Measurements from ENCODE around the gene YES1.
"Not testable (repeated sequence)": the region's sequence is repeated elsewhere in the genome, so short reads cannot be mapped to it uniquely, and the experiment has no call there.

YES1 gene

GRCh38 chr18:814300-815084 lies 2.5 kb upstream of the YES1 start:
- no peak for DNase-seq (ENCODE audit: low read depth in 2 of 2)
- no peak for TF ChIP-seq CTCF (IDR thresholded peaks at IDR 0.05; ENCODE audit: low read depth, low read length)
- H3K4me3 ChIP-seq (replicated peaks in 1 of 2; ENCODE audit: low read depth in 2 of 2, low read length in 2 of 2), result no peak overlapping the region

- peak overlapping the region; percentile 95 to 97 for H3K4me3 ChIP-seq (replicated peaks in 1 of 2; ENCODE audit: low read depth in 2 of 2, low read length in 2 of 2)
Measured at GRCh38 chr18:813172-814071, 1.4 kb upstream of the YES1 start.

GRCh38 chr18:812376-813171 lies 532 bp upstream of the YES1 start:
- peak; percentile 94 for DNase-seq (ENCODE audit: low read depth in 2 of 2)
- peak overlapping the region; percentile 95 to 97 for H3K4me3 ChIP-seq (replicated peaks in 1 of 2; ENCODE audit: low read depth in 2 of 2, low read length in 2 of 2)
- no peak for TF ChIP-seq CTCF (IDR thresholded peaks at IDR 0.05; ENCODE audit: low read depth, low read length)

More at GRCh38 chr18:813172-814071, 1.4 kb upstream of the YES1 start:
- peak in 1 of 2 donors; percentile 33 for DNase-seq (ENCODE audit: low read depth in 2 of 2)
- TF ChIP-seq CTCF (IDR thresholded peaks at IDR 0.05; ENCODE audit: low read depth, low read length), result no peak

- peak; percentile 27 to 30 for DNase-seq (ENCODE audit: low read depth in 2 of 2)
- H3K4me3 ChIP-seq (replicated peaks in 1 of 2; ENCODE audit: low read depth in 2 of 2, low read length in 2 of 2), result peak overlapping the region; percentile 95 to 97
- no peak for TF ChIP-seq CTCF (IDR thresholded peaks at IDR 0.05; ENCODE audit: low read depth, low read length)
Measured at GRCh38 chr18:811182-811891, 705 bp downstream of the YES1 start.

- H3K4me3 ChIP-seq (replicated peaks in 1 of 2; ENCODE audit: low read depth in 2 of 2, low read length in 2 of 2), result peak overlapping the region in 1 of 2 donors; percentile 97
- DNase-seq (ENCODE audit: low read depth in 2 of 2), result no peak
- no peak for TF ChIP-seq CTCF (IDR thresholded peaks at IDR 0.05; ENCODE audit: low read depth, low read length)
Measured at GRCh38 chr18:809985-810642, 1.9 kb downstream of the YES1 start.

GRCh38 chr18:809228-809627 lies 2.8 kb downstream of the YES1 start:
- H3K4me3 ChIP-seq (replicated peaks in 1 of 2; ENCODE audit: low read depth in 2 of 2, low read length in 2 of 2); DNase-seq (ENCODE audit: low read depth in 2 of 2): not testable (repeated sequence)

All from cardiac fibroblast (primary cell).